ENCODE measurements around the gene BCL3. TPM values are rescaled to one million over a fixed set of nuclear protein-coding genes. Genes with fewer than 3 reads are reported as not detected.

The BCL3 gene
- total RNA-seq, 1 experiment from 2014 or later: 37.9 TPM

GRCh38 chr19:44737238-44738071 is 11.1 kb upstream of the BCL3 start:
- no TSS peak for BruUV-seq (replicated peaks)
- ChIA-PET POLR2A (interaction anchor here (1.5 kb wide), 1 partner anchor 35 kb away, joined by 4 read pairs; no protein-coding TSS in a partner anchor), RAD21 (ENCODE audit: low non-redundant PET in 1 of 2, low total read pairs in 2 of 2, uncharacterized antibody in 2 of 2, unreplicated experiment in 2 of 2) (no interaction called here), CTCF (interaction anchor here (2.0 kb wide), 1 partner anchor 34 kb away, joined by 8 read pairs; no protein-coding TSS in a partner anchor)
- no peak for DNase-seq (ENCODE audit: low read depth, low spot score)
- no peak overlapping the region for H3K4me3 ChIP-seq (replicated peaks in 1 of 2; ENCODE audit: low read depth in 1 of 2, low read length in 2 of 2)
- H3K9me2 ChIP-seq (ENCODE audit: insufficient read depth): no peaks in the 10 kb centered on the region
- no peak overlapping the region; the same call in 1 of the 2 replicates for H3K27ac ChIP-seq (ENCODE audit: low read depth, low read length)
- peaks cover 64 to 79% of the 10 kb centered on the region in 2 experiments for H3K4me1 ChIP-seq (ENCODE audit: control insufficient read depth in 1 of 2, insufficient read depth in 2 of 2, low read length in 2 of 2)
- no peak overlapping the region for H3K9ac ChIP-seq (ENCODE audit: low read length)
- no peaks in the 10 kb centered on the region for H4K20me1 ChIP-seq (ENCODE audit: insufficient read depth)
- no peaks in the 10 kb centered on the region for H3K36me3 ChIP-seq (ENCODE audit: control insufficient read depth in 1 of 2, insufficient read depth in 2 of 2, low read length in 2 of 2)
- no peaks in the 10 kb centered on the region for H3K9me3 ChIP-seq (ENCODE audit: control insufficient read depth in 1 of 2, insufficient read depth in 1 of 2, low read depth in 1 of 2, low read length in 2 of 2)
- H3K27me3 ChIP-seq (ENCODE audit: insufficient read depth, low read length): no peaks in the 10 kb centered on the region
- no peak for TF ChIP-seq CTCF (IDR thresholded peaks at IDR 0.05 in 2 of 3, conservative IDR thresholded peaks at IDR 0.05 in 1 of 3; ENCODE audit: borderline replicate concordance in 1 of 3, insufficient read depth in 1 of 3, low read depth in 2 of 3, low read length in 2 of 3)
- no peak for TF ChIP-seq SIN3A (IDR thresholded peaks at IDR 0.05; ENCODE audit: low read depth)
- TF ChIP-seq MAX (IDR thresholded peaks at IDR 0.05): no peak
- no peak for TF ChIP-seq YY1 (IDR thresholded peaks at IDR 0.05; ENCODE audit: extremely low read depth, insufficient replicate concordance, low read depth, low read length)
- no peak for TF ChIP-seq POLR2AphosphoS5 (IDR thresholded peaks at IDR 0.05; ENCODE audit: low read depth, low read length)
- TF ChIP-seq EZH2 (IDR thresholded peaks at IDR 0.05): no peak
- TF ChIP-seq ZFX (IDR thresholded peaks at IDR 0.05): no peak
- no peak for TF ChIP-seq POLR2A (IDR thresholded peaks at IDR 0.05; ENCODE audit: borderline replicate concordance, extremely low read depth, insufficient read depth, insufficient read length)
- no peak for TF ChIP-seq ZNF274 (IDR thresholded peaks at IDR 0.05; ENCODE audit: low read depth, low read length)
- TF ChIP-seq TCF7L2 (IDR thresholded peaks at IDR 0.05; ENCODE audit: borderline replicate concordance, extremely low read depth, insufficient read depth, insufficient read length): no peak
- no peak for TF ChIP-seq SP1 (IDR thresholded peaks at IDR 0.05; ENCODE audit: low read depth)
- TF ChIP-seq EZH2phosphoT487 (IDR thresholded peaks at IDR 0.05; ENCODE audit: borderline replicate concordance): no peak
- no peak for TF ChIP-seq ZBTB33 (IDR thresholded peaks at IDR 0.05; ENCODE audit: extremely low read depth, insufficient replicate concordance, low read length)
- TF ChIP-seq JUND (IDR thresholded peaks at IDR 0.05): no peak
- no peak for TF ChIP-seq CEBPB (IDR thresholded peaks at IDR 0.05; ENCODE audit: low read depth)
- H3K4me2 ChIP-seq (ENCODE audit: low read length): peak overlapping the region; percentile 16; the same call in 1 of the 2 replicates
- intact Hi-C loops (cut with micrococcal nuclease): no loop called here
- no peak overlapping the region for H2AFZ ChIP-seq (ENCODE audit: low read depth, low read length, poor library complexity, severe bottlenecking)
- H3K79me2 ChIP-seq (ENCODE audit: insufficient read depth, low read length): no peaks in the 10 kb centered on the region
- no peak for ATAC-seq
